Breast epithelium (tissue), 4 donors: ENCODE data around the gene CRYBA2. TPM values are rescaled to one million over a fixed set of nuclear protein-coding genes. Genes with fewer than 3 reads are reported as not detected.

Experiments used
- DNase-seq, 2 donors: peaks; one replicate each; pipeline ENCODE4 v3.0.0-alpha.2; 2019; ENCODE audit warnings: low spot score in 2 of 2
- H3K27ac ChIP-seq, 2 donors: fragments of 200-600 bp; sonication (generic) in 1 of 2; one replicate each; pipeline ENCODE4 v1.5.1; 2016 to 2019; ENCODE audit warnings: mild to moderate bottlenecking in 1 of 2
- H3K27me3 ChIP-seq, 2 donors: fragments of 200-600 bp; sonication (generic) in 1 of 2; one replicate each; pipeline versions ENCODE4 v1.5.1 to v1.6.0; 2017 to 2019; ENCODE audit warnings: control low read depth in 1 of 2, mild to moderate bottlenecking in 1 of 2
- H3K36me3 ChIP-seq: fragments of 200-600 bp; one replicate; pipeline ENCODE4 v1.5.1; 2019
- H3K4me1 ChIP-seq, 2 donors: fragments of 200-600 bp; sonication (generic); one replicate each; pipeline ENCODE4 v1.5.1; 2016 to 2019; ENCODE audit warnings: control low read depth in 1 of 2
- H3K4me3 ChIP-seq, 3 donors: fragments of 200-600 bp; sonication (generic); 1 replicate in 2 of 3; 2 replicates in 1 of 3; pipeline ENCODE4 v1.5.1; 2016 to 2019; ENCODE audit warnings: mild to moderate bottlenecking in 3 of 3, moderate library complexity in 2 of 3
- H3K9me3 ChIP-seq, 2 donors: fragments of 200-600 bp; sonication (generic) in 1 of 2; one replicate each; pipeline ENCODE4 v1.5.1; 2016 to 2019; ENCODE audit warnings: control low read depth in 1 of 2
- POLR2A ChIP-seq: fragments of 450-650 bp; IDR thresholded peaks from one replicate; pipeline ENCODE4 v1.6.1; 2016; ENCODE audit warnings: antibody characterized with exemption, mild to moderate bottlenecking, moderate library complexity
- POLR2AphosphoS5 ChIP-seq, 3 donors: sonication (generic); formaldehyde crosslinking; IDR thresholded peaks; one replicate each; pipeline ENCODE4 v1.6.1; 2017; ENCODE audit warnings: antibody characterized with exemption in 3 of 3
- intact Hi-C: fragments of 100-400 bp; cut with DNase I; formaldehyde crosslinking; loops from one replicate; pipeline ENCODE4 v1.15.1; 2023; ENCODE audit warnings: low total_unique reads
- total RNA-seq, 3 donors: library from RNA; depleted of rRNA; stranded (reverse); fragments of >200 nt; gene quantifications; one replicate each; pipeline ENCODE4 v1.1.0, GENCODE V29; 2016
- TF ChIP-seq, protein P1 (sequence below), 3 donors: fragments of 450-650 bp; IDR thresholded peaks; one replicate each; pipeline ENCODE4 v1.5.1; 2016 to 2017; ENCODE audit warnings: antibody characterized with exemption in 3 of 3, mild to moderate bottlenecking in 3 of 3, moderate library complexity in 3 of 3

CRYBA2 gene
- total RNA-seq, 3 donors from 2014 or later = not detected

GRCh38 chr2:218979846-218980734 lies 13.1 kb downstream of the CRYBA2 start:
- H3K27me3 ChIP-seq = peaks cover 4 to 82% of the 10 kb centered on the region in 2 donors
- H3K9me3 ChIP-seq = no peaks in the 10 kb centered on the region
- DNase-seq = peak; percentile 64 to 85
- peak overlapping the region in 2 of 3 donors; percentile 10 to 52 for H3K4me3 ChIP-seq
- peaks cover 10% of the 10 kb centered on the region in 2 donors for H3K4me1 ChIP-seq
- H3K27ac ChIP-seq = no peak overlapping the region
- H3K36me3 ChIP-seq = no peaks in the 10 kb centered on the region
- TF ChIP-seq, protein P1, sequence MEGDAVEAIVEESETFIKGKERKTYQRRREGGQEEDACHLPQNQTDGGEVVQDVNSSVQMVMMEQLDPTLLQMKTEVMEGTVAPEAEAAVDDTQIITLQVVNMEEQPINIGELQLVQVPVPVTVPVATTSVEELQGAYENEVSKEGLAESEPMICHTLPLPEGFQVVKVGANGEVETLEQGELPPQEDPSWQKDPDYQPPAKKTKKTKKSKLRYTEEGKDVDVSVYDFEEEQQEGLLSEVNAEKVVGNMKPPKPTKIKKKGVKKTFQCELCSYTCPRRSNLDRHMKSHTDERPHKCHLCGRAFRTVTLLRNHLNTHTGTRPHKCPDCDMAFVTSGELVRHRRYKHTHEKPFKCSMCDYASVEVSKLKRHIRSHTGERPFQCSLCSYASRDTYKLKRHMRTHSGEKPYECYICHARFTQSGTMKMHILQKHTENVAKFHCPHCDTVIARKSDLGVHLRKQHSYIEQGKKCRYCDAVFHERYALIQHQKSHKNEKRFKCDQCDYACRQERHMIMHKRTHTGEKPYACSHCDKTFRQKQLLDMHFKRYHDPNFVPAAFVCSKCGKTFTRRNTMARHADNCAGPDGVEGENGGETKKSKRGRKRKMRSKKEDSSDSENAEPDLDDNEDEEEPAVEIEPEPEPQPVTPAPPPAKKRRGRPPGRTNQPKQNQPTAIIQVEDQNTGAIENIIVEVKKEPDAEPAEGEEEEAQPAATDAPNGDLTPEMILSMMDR (IDR thresholded peaks at IDR 0.05) = peak; percentile 56 to 86 (median 85)
- TF ChIP-seq POLR2A (no peak), POLR2AphosphoS5 (IDR thresholded peaks at IDR 0.05) (no peak)
- intact Hi-C loops = no loop called here

- Histone ChIP-seq H3K27ac (no peak overlapping the region), H3K36me3 (no peaks in the 10 kb centered on the region), H3K4me1 (no peaks in the 10 kb centered on the region), H3K4me3 (no peak overlapping the region), H3K9me3 (no peaks in the 10 kb centered on the region), H3K27me3 (peaks cover 0 to 60% of the 10 kb centered on the region in 2 donors)
- intact Hi-C loops = no loop called here
- no peak for DNase-seq
- TF ChIP-seq POLR2AphosphoS5 (IDR thresholded peaks at IDR 0.05) = no peak
- no peak for TF ChIP-seq POLR2A
- TF ChIP-seq, protein P1 (IDR thresholded peaks at IDR 0.05) = no peak
Measured at GRCh38 chr2:218975060-218975777, 18.0 kb downstream of the CRYBA2 start.

GRCh38 chr2:218970894-218971293 lies 22.3 kb downstream of the CRYBA2 start:
- no peak for TF ChIP-seq POLR2A
- TF ChIP-seq POLR2AphosphoS5 (IDR thresholded peaks at IDR 0.05) = no peak
- TF ChIP-seq, protein P1 (IDR thresholded peaks at IDR 0.05) = no peak
- no peak for DNase-seq
- intact Hi-C loops = no loop called here
- no peak overlapping the region for H3K27ac ChIP-seq
- no peaks in the 10 kb centered on the region for H3K36me3 ChIP-seq
- H3K4me1 ChIP-seq = no peaks in the 10 kb centered on the region
- H3K27me3 ChIP-seq = peaks cover 0 to 30% of the 10 kb centered on the region in 2 donors
- no peaks in the 10 kb centered on the region for H3K9me3 ChIP-seq
- H3K4me3 ChIP-seq = no peak overlapping the region

GRCh38 chr2:218964041-218964771 lies 29.0 kb downstream of the CRYBA2 start:
- H3K36me3 ChIP-seq = no peaks in the 10 kb centered on the region
- no peak for TF ChIP-seq POLR2AphosphoS5 (IDR thresholded peaks at IDR 0.05)
- TF ChIP-seq, protein P1 (IDR thresholded peaks at IDR 0.05) = no peak
- TF ChIP-seq POLR2A = no peak
- no peak for DNase-seq
- no peak overlapping the region for H3K27ac ChIP-seq
- peaks cover 3 to 12% of the 10 kb centered on the region in 2 donors for H3K4me1 ChIP-seq
- intact Hi-C loops = no loop called here
- no peak overlapping the region for H3K4me3 ChIP-seq
- no peaks in the 10 kb centered on the region for H3K9me3 ChIP-seq
- peaks cover 29 to 71% of the 10 kb centered on the region in 2 donors for H3K27me3 ChIP-seq
